OCI-LY1 (cell line): Measurements from ENCODE around the gene THAP4.

ENCODE experiments used
- H2AFZ ChIP-seq: fragments of 200-600 bp; sonication (generic), shearing (Covaris generic); 2 replicates; pipeline ENCODE4 v1.6.0; 2014; ENCODE audit warnings: antibody characterized with exemption, mild to moderate bottlenecking, low read length
- H3F3A ChIP-seq: fragments of 200-600 bp; sonication (generic), shearing (Covaris generic); 2 replicates; pipeline ENCODE4 v1.6.0; 2014; ENCODE audit warnings: mild to moderate bottlenecking, antibody characterized with exemption, low read length, moderate library complexity; ENCODE audit not compliant: insufficient read depth
- H3K27ac ChIP-seq: fragments of 200-600 bp; sonication (generic); 2 replicates; pipeline ENCODE4 v1.5.1; 2014; ENCODE audit warnings: low read length, mixed run types, mild to moderate bottlenecking, low read depth; ENCODE audit not compliant: poor library complexity, severe bottlenecking
- H3K27me3 ChIP-seq: fragments of 200-600 bp; sonication (generic); 2 replicates; pipeline ENCODE4 v1.6.0; 2014; ENCODE audit warnings: antibody characterized with exemption, mild to moderate bottlenecking, low read length, moderate library complexity; ENCODE audit not compliant: insufficient read depth
- H3K36me3 ChIP-seq: fragments of 200-600 bp; sonication (generic); 2 replicates; pipeline ENCODE4 v1.6.1; 2014; ENCODE audit warnings: mild to moderate bottlenecking, antibody characterized with exemption, low read length, moderate library complexity, mixed read lengths; ENCODE audit not compliant: insufficient read depth
- H3K4me1 ChIP-seq: fragments of 200-600 bp; sonication (generic); 2 replicates; pipeline ENCODE4 v1.5.1; 2014; ENCODE audit warnings: mild to moderate bottlenecking, low read length, moderate library complexity; ENCODE audit not compliant: insufficient read depth, severe bottlenecking
- H3K4me2 ChIP-seq: fragments of 200-600 bp; sonication (generic), shearing (Covaris generic); 2 replicates; pipeline ENCODE4 v1.6.1; 2014; ENCODE audit warnings: low read length
- H3K4me3 ChIP-seq: fragments of 200-600 bp; sonication (generic); 2 replicates; pipeline ENCODE4 v1.5.1; 2014; ENCODE audit warnings: low read length, low read depth, mild to moderate bottlenecking, mixed read lengths; ENCODE audit not compliant: poor library complexity, severe bottlenecking
- H3K79me2 ChIP-seq: fragments of 200-600 bp; shearing (Covaris generic); 2 replicates; pipeline ENCODE4 v1.6.1; 2016; ENCODE audit warnings: mixed run types, low read length, mixed read lengths; ENCODE audit not compliant: insufficient read depth
- H3K9ac ChIP-seq: fragments of 200-600 bp; sonication (generic), shearing (Covaris generic); 2 replicates; pipeline ENCODE4 v1.6.1; 2014; ENCODE audit warnings: mild to moderate bottlenecking, low read length, mixed read lengths
- H3K9me2 ChIP-seq: fragments of 200-600 bp; sonication (generic), shearing (Covaris generic); 2 replicates; pipeline ENCODE4 v1.6.1; 2014; ENCODE audit warnings: low read depth, mild to moderate bottlenecking, low read length, mixed read lengths
- H3K9me3 ChIP-seq: fragments of 200-600 bp; shearing (Covaris generic); 2 replicates; pipeline ENCODE4 v1.6.1; 2014; ENCODE audit warnings: low read length, mixed read lengths
- H4K20me1 ChIP-seq: fragments of 200-600 bp; sonication (generic), shearing (Covaris generic); 2 replicates; pipeline ENCODE4 v1.6.0; 2016; ENCODE audit warnings: mild to moderate bottlenecking, low read length; ENCODE audit not compliant: insufficient read depth
- TF ChIP-seq, protein P1 (sequence below): fragments of 200-600 bp; sonication (generic), shearing (Covaris generic); IDR thresholded peaks from 2 replicates; pipeline ENCODE4 v1.5.1; 2017; ENCODE audit warnings: mild to moderate bottlenecking, antibody characterized with exemption, low read length, moderate library complexity, mixed read lengths

THAP4 gene

DNA sequence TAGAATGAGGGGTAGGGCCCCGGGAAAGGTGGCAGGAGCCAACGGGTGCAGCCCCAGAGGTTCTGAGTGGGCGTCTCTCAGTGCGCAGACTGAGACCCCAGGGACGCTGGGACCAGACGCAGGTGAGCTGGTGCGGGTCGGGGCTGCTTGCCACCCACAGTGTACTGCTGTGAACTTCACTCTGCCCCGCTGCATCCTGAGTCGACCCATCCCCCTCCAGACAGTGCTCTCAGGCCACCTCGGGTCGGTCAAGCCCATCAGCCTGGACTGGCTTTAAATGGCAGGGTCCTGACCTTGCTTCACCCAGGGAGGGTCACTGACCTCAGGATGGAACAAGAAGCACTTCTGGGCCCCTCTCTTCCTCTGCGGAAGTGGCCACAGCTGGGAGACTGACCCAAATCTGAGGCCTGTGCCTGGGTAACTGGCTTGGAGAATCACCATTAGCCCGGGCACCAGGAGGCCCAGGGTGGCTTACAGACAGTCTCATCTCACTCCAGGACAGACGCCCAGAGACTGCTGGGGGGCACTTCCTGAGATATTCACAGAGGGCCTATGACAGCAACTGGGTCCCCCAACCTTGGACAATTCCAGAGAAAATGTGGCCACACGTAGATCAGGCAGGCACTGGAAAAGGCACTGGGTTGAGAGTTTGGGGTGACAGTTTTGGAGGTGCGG lies 102.1 kb downstream of the THAP4 start:
- no peaks in the 10 kb centered on the region for H3K9me3 ChIP-seq
- no peak overlapping the region for H3K9ac ChIP-seq
- H3K9me2 ChIP-seq: no peaks in the 10 kb centered on the region
- H3K36me3 ChIP-seq: no peaks in the 10 kb centered on the region
- H3K4me1 ChIP-seq: no peaks in the 10 kb centered on the region
- H2AFZ ChIP-seq: no peak overlapping the region
- no peaks in the 10 kb centered on the region for H3K79me2 ChIP-seq
- H3F3A ChIP-seq: no peaks in the 10 kb centered on the region
- TF ChIP-seq, protein P1, sequence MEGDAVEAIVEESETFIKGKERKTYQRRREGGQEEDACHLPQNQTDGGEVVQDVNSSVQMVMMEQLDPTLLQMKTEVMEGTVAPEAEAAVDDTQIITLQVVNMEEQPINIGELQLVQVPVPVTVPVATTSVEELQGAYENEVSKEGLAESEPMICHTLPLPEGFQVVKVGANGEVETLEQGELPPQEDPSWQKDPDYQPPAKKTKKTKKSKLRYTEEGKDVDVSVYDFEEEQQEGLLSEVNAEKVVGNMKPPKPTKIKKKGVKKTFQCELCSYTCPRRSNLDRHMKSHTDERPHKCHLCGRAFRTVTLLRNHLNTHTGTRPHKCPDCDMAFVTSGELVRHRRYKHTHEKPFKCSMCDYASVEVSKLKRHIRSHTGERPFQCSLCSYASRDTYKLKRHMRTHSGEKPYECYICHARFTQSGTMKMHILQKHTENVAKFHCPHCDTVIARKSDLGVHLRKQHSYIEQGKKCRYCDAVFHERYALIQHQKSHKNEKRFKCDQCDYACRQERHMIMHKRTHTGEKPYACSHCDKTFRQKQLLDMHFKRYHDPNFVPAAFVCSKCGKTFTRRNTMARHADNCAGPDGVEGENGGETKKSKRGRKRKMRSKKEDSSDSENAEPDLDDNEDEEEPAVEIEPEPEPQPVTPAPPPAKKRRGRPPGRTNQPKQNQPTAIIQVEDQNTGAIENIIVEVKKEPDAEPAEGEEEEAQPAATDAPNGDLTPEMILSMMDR: no peak
- no peaks in the 10 kb centered on the region for H4K20me1 ChIP-seq
- H3K4me2 ChIP-seq: no peak overlapping the region
- H3K4me3 ChIP-seq: no peak overlapping the region
- peaks cover 6% of the 10 kb centered on the region; the same call in 1 of the 2 replicates for H3K27me3 ChIP-seq
- H3K27ac ChIP-seq: no peak overlapping the region
